Endodermal cell (in vitro differentiated cells): Measurements from ENCODE around the gene HLA-DRB5. TPM values are rescaled to one million over a fixed set of nuclear protein-coding genes. Genes with fewer than 3 reads are reported as not detected.
"Not testable (repeated sequence)": the region's sequence is repeated elsewhere in the genome, so short reads cannot be mapped to it uniquely, and the experiment has no call there.

Experiments
- DNase-seq: peaks from one replicate; pipeline ENCODE4 v3.0.0-alpha.2; 2017
- H3K27ac ChIP-seq: 2 replicates; pipeline ENCODE4 v1.5.1; 2013; ENCODE audit warnings: mild to moderate bottlenecking, low read depth, low read length, moderate library complexity
- H3K27me3 ChIP-seq: 2 replicates; pipeline ENCODE4 v1.6.1; 2013; ENCODE audit warnings: mild to moderate bottlenecking, low read length, moderate library complexity; ENCODE audit not compliant: insufficient read depth, control insufficient read depth, poor library complexity, severe bottlenecking
- H3K36me3 ChIP-seq: 2 replicates; pipeline ENCODE4 v1.7.0; 2013; ENCODE audit warnings: mild to moderate bottlenecking, low read length, moderate library complexity; ENCODE audit not compliant: control insufficient read depth, insufficient read depth
- H3K4me1 ChIP-seq: one replicate; pipeline ENCODE4 v1.7.0; 2013; ENCODE audit warnings: low read length; ENCODE audit not compliant: control insufficient read depth, insufficient read depth
- H3K4me3 ChIP-seq: 2 replicates; pipeline ENCODE4 v1.5.1; 2013; ENCODE audit warnings: mild to moderate bottlenecking, low read length, moderate library complexity
- H3K9ac ChIP-seq: 2 replicates; pipeline ENCODE4 v1.6.1; 2013; ENCODE audit warnings: mild to moderate bottlenecking, low read length, moderate library complexity; ENCODE audit not compliant: poor library complexity, severe bottlenecking; ENCODE audit errors: extremely low read depth
- H3K9me3 ChIP-seq: 2 replicates; pipeline ENCODE4 v1.6.1; 2013; ENCODE audit warnings: mild to moderate bottlenecking, low read length, moderate library complexity; ENCODE audit not compliant: control insufficient read depth
- H3K27ac Mint-ChIP-seq: 2 replicates; pipeline ENCODE4 v1.8.0; 2020; ENCODE audit warnings: mixed read lengths
- H3K27me3 Mint-ChIP-seq: 2 replicates; pipeline ENCODE4 v1.8.0; 2021; ENCODE audit warnings: mild to moderate bottlenecking, mixed read lengths; ENCODE audit not compliant: insufficient read depth
- H3K36me3 Mint-ChIP-seq: 2 replicates; pipeline ENCODE4 v1.8.0; 2020; ENCODE audit warnings: low read depth, mixed read lengths
- H3K4me1 Mint-ChIP-seq: 2 replicates; pipeline ENCODE4 v1.8.0; 2020; ENCODE audit warnings: mixed read lengths
- H3K4me3 Mint-ChIP-seq: 2 replicates; pipeline ENCODE4 v1.8.0; 2020; ENCODE audit warnings: mild to moderate bottlenecking, moderate library complexity, mixed read lengths
- H3K9me3 Mint-ChIP-seq: 2 replicates; pipeline ENCODE4 v1.8.0; 2020; ENCODE audit warnings: mild to moderate bottlenecking, mixed read lengths
- CTCF ChIP-seq: fragments of 200-600 bp; sonication (generic); conservative IDR thresholded peaks from 2 replicates; pipeline ENCODE4 v1.5.0; 2021; ENCODE audit warnings: antibody characterized with exemption, mild to moderate bottlenecking
- whole genome bisulfite sequencing, 2 experiments: methylation state at CpG; one replicate each; pipeline versions ENCODE4 v1.1.5 to v1.1.7; 2013; ENCODE audit warnings: missing lambda C conversion rate in 2 of 2, mixed read lengths in 1 of 2; ENCODE audit not compliant: insufficient coverage in 1 of 2, insufficient read length in 1 of 2; 5-methylcytosine and 5-hydroxymethylcytosine counted together
- total RNA-seq, 2 donors: library from RNA; stranded (reverse); fragmentation: NEBNext Ultra II Directional in 1 of 2; extraction: Animal tissue kit (Norgen Biotek cat#: 25700) in 1 of 2; gene quantifications; 2 replicates in 1 of 2; 3 replicates in 1 of 2; pipeline ENCODE4 v1.2.1, GENCODE V29; 2021

The HLA-DRB5 gene
- total RNA-seq, 2 donors from 2014 or later, result 0.71 to 0.92 TPM

GRCh38 chr6:32483968-32484613 lies 46.0 kb downstream of the HLA-DRB5 start:
- H3K4me1 ChIP-seq, result no peaks in the 10 kb centered on the region
- DNase-seq, result no peak
- no peak overlapping the region for H3K27ac ChIP-seq
- no peak for TF ChIP-seq CTCF
- peaks cover 5% of the 10 kb centered on the region for H3K9me3 Mint-ChIP-seq
- H3K4me3 Mint-ChIP-seq, result no peak overlapping the region
- no peak overlapping the region for H3K9ac ChIP-seq
- WGBS, 2 experiments, result 76 to 90% methylated on average over 15 to 26 of the region's 26 CpGs
- no peak overlapping the region for H3K4me3 ChIP-seq
- no peaks in the 10 kb centered on the region for H3K4me1 Mint-ChIP-seq
- H3K36me3 Mint-ChIP-seq, result no peaks in the 10 kb centered on the region
- no peak overlapping the region for H3K27ac Mint-ChIP-seq
- no peaks in the 10 kb centered on the region for H3K36me3 ChIP-seq
- peaks cover 5% of the 10 kb centered on the region for H3K9me3 ChIP-seq
- H3K27me3 Mint-ChIP-seq, result peaks cover 9% of the 10 kb centered on the region
- no peaks in the 10 kb centered on the region for H3K27me3 ChIP-seq

- Mint-ChIP-seq H3K27me3 (peaks cover 14% of the 10 kb centered on the region), H3K4me3 (no peak overlapping the region), H3K36me3 (no peaks in the 10 kb centered on the region), H3K4me1 (peaks cover 4% of the 10 kb centered on the region), H3K9me3 (peaks cover 26% of the 10 kb centered on the region), H3K27ac (no peak overlapping the region)
- no peaks in the 10 kb centered on the region for H3K36me3 ChIP-seq
- no peak for TF ChIP-seq CTCF
- DNase-seq, result no peak
- no peaks in the 10 kb centered on the region for H3K27me3 ChIP-seq
- no peak overlapping the region for H3K4me3 ChIP-seq
- no peak overlapping the region for H3K27ac ChIP-seq
- 81 to 82% methylated on average over 13 of the region's 13 CpGs for WGBS, 2 experiments
- H3K9ac ChIP-seq, result no peak overlapping the region
- peaks cover 28% of the 10 kb centered on the region for H3K9me3 ChIP-seq
- no peaks in the 10 kb centered on the region for H3K4me1 ChIP-seq
These were observed 54.5 kb downstream of the HLA-DRB5 start for GRCh38 chr6:32475392-32476206.

DNA sequence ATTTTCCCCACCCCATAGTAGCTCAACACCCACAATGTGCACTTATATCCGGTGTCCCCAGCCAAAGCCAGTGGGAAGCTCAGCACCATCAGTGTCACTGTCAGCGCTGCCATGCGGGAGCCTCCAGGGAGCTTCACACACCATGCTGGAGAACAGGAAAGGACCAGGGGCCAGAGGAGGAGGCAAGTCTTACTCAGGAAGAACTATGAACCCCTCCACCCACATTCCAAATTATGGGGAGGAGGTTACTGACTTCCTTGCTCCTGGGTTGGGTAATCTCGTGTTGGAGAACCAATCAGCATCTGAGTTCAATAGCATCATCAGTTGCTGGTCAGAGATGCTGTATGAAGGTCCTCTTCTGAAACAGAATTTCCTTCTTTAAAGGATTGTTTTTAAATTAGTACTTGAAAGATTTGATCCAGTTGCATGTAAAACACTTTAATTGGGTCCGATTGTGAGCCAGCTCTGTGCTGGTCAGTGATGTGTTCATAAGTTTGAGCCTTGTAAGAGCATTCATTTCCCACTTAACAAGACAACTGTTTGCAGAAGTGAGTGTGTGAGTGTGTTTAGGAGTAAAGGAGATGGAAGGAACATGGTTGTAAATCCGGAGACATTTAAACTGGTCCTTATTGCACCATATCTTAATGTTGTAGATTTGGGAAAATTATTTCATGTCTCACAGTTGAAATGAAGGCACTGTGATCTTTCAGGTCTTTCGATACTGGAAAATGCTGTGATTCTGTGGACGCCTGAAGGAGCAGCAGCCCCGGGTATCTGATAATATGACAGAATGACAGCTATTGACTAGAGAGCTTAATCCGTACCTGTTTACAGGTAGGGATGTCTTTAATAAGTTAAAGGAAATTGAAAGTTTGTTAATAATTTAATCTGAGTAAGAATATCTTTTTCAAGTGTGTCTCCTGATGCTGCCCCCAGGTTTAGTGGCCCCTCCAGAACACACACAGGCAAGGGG lies 56.4 kb downstream of the HLA-DRB5 start:
- H3K4me1 Mint-ChIP-seq, H3K4me3 Mint-ChIP-seq, H3K27ac ChIP-seq, H3K4me3 ChIP-seq, H3K27me3 ChIP-seq, H3K4me1 ChIP-seq, H3K36me3 Mint-ChIP-seq, H3K9ac ChIP-seq, H3K36me3 ChIP-seq: not testable (repeated sequence)
- DNase-seq, result peak; percentile 82
- Mint-ChIP-seq H3K27me3 (peaks cover 12% of the 10 kb centered on the region), H3K27ac (peak overlapping the region; percentile 41), H3K9me3 (peaks cover 18% of the 10 kb centered on the region)
- 77 to 88% methylated on average over 5 to 10 of the region's 10 CpGs for WGBS, 2 experiments
- peaks cover 19% of the 10 kb centered on the region for H3K9me3 ChIP-seq
